ENCODE data around the gene NXN. TPM values are rescaled to one million over a fixed set of nuclear protein-coding genes. Genes with fewer than 3 reads are reported as not detected.
"Not testable (repeated sequence)": the region's sequence is repeated elsewhere in the genome, so short reads cannot be mapped to it uniquely, and the experiment has no call there.

NXN gene
- total RNA-seq, 4 donors from 2014 or later, result 18.9 to 47.2 (median 33.4) TPM

- H3K27ac ChIP-seq, result no peak overlapping the region
- H3K9me3 ChIP-seq, result no peaks in the 10 kb centered on the region
- TF ChIP-seq POLR2AphosphoS5 (IDR thresholded peaks at IDR 0.05), result no peak
- TF ChIP-seq EP300 (IDR thresholded peaks at IDR 0.05), result no peak
- no peak for TF ChIP-seq POLR2A (IDR thresholded peaks at IDR 0.05)
- TF ChIP-seq CTCF (IDR thresholded peaks at IDR 0.05), result no peak
- H3K27me3 ChIP-seq, result no peaks in the 10 kb centered on the region
- no peak for DNase-seq (ENCODE audit: low spot score in 2 of 2)
- peaks cover 11% of the 10 kb centered on the region for H3K4me1 ChIP-seq
- 81% methylated on average over 15 of the region's 15 CpGs for WGBS
- H3K36me3 ChIP-seq, result peaks cover 26% of the 10 kb centered on the region
- no peak overlapping the region for H3K4me3 ChIP-seq
Measured at GRCh38 chr17:796609-797008, 183.0 kb downstream of the NXN start.

DNA sequence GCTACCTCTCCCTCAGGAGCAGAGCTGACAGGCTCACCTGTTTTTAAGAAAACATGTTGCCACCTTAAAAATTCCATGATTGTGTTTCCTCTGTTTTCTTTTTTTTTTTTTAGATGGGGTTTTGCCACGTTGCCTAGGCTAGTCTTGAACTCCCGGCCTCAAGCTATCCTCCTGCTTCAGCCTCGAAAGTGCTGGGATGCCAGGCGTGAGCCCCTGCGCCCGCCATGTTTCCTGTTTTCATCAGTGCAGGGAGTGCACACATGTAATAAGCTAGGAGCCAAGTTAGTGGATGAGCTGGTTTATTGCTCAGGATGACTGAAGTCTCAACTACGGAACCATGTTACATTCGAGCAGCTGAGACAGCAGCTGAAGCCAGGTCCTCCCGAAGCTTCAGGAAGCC lies 183.9 kb downstream of the NXN start:
- peaks cover 16% of the 10 kb centered on the region for H3K4me1 ChIP-seq
- TF ChIP-seq CTCF (IDR thresholded peaks at IDR 0.05) (no peak), EP300 (IDR thresholded peaks at IDR 0.05) (no peak), POLR2A (IDR thresholded peaks at IDR 0.05) (no peak), POLR2AphosphoS5 (IDR thresholded peaks at IDR 0.05) (no peak)
- peaks cover 24% of the 10 kb centered on the region for H3K36me3 ChIP-seq
- 73% methylated on average over 9 of the region's 9 CpGs for WGBS
- H3K4me3 ChIP-seq, result no peak overlapping the region
- no peak overlapping the region for H3K27ac ChIP-seq
- no peak for DNase-seq (ENCODE audit: low spot score in 2 of 2)
- H3K27me3 ChIP-seq, result no peaks in the 10 kb centered on the region
- H3K9me3 ChIP-seq, result no peaks in the 10 kb centered on the region

DNA sequence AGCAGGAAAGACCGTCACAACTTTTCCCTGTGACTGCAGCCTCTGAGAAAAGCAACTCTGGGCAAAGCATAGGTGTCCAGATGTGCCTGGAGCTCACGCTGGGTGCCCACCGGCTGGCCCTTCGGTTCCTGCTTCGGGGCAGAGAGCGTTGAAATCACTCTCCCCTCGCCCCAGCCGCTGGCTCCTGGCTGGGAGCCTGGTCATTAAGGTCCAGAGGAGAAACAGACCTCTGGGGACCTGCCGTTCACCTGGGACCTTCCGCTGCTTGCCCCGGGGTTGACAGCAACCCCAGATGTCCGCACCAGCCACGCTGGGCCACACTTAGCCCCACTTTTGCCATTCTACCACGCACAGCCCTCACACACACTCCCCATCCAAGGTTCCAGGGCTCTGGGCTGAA lies 184.3 kb downstream of the NXN start:
- peak overlapping the region; percentile 51 for H3K27ac ChIP-seq

DNA sequence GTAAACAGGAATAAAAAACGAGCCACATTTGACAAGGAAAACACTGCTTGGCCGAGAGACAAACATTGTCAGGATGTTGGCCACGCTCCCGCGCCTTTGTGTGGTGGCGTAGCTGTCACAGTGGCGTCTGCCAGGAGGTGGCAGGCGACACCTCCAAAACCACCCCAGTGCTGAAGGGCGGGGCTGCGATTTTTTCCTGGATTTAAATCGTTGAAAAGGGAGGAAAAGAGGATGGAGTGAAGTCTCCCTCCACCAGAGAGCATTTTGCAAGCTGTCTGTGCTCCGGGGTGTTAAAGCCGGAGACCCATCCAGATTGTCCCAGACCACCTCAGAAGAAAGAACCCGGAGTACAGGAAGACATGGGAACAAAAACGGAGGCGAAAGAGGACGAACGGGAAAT lies 184.7 kb downstream of the NXN start:
- Histone ChIP-seq H3K27me3 (no peaks in the 10 kb centered on the region), H3K9me3 (no peaks in the 10 kb centered on the region), H3K36me3 (peaks cover 20% of the 10 kb centered on the region), H3K27ac (peak overlapping the region; percentile 51), H3K4me3 (peak overlapping the region; percentile 30), H3K4me1 (peaks cover 19% of the 10 kb centered on the region)
- WGBS, result 4% methylated on average over 18 of the region's 18 CpGs
- DNase-seq (ENCODE audit: low spot score in 2 of 2), result peak; percentile 92 to 94
- TF ChIP-seq EP300 (IDR thresholded peaks at IDR 0.05) (no peak), CTCF (IDR thresholded peaks at IDR 0.05) (peak; percentile 83 to 86), POLR2AphosphoS5 (IDR thresholded peaks at IDR 0.05) (peak in 2 of 3 donors; percentile 59 to 66)

More for the DNA sequence above, 184.3 kb downstream of the NXN start:
- WGBS, result 59% methylated on average over 3 of the region's 14 CpGs
- Histone ChIP-seq H3K4me3 (peak overlapping the region; percentile 30), H3K27me3 (no peaks in the 10 kb centered on the region), H3K9me3 (no peaks in the 10 kb centered on the region), H3K4me1 (peaks cover 17% of the 10 kb centered on the region), H3K36me3 (peaks cover 20% of the 10 kb centered on the region)
- TF ChIP-seq CTCF (IDR thresholded peaks at IDR 0.05), result no peak
- TF ChIP-seq POLR2AphosphoS5 (IDR thresholded peaks at IDR 0.05), result no peak
- TF ChIP-seq EP300 (IDR thresholded peaks at IDR 0.05), result no peak
- TF ChIP-seq POLR2A (IDR thresholded peaks at IDR 0.05), result no peak
- no peak for DNase-seq (ENCODE audit: low spot score in 2 of 2)

DNA sequence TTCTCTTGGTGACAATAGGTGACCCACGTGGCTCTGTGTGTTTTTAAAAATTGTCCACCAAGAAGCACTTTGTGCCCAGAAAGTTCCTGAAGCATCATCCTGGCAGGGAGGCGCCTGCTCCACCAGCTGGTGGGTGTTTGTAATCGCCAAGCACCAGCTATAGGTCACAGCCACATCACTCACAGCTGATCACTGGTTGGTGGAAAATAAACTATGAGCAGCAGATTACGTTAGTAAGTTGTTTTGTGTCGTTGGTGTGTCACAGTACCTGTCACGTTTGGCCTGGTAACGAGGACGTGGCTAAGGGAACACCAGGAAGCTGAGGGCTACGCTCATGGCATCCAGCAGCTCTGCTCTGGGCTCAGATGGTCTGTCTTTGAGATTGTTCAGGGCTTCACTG lies 187.3 kb downstream of the NXN start:
- Histone ChIP-seq H3K4me1 (peaks cover 27% of the 10 kb centered on the region), H3K9me3 (no peaks in the 10 kb centered on the region), H3K4me3 (no peak overlapping the region), H3K36me3 (peaks cover 44% of the 10 kb centered on the region), H3K27ac (no peak overlapping the region), H3K27me3 (no peaks in the 10 kb centered on the region)
- no peak for DNase-seq (ENCODE audit: low spot score in 2 of 2)
- 71% methylated on average over 9 of the region's 9 CpGs for WGBS
- TF ChIP-seq EP300 (IDR thresholded peaks at IDR 0.05) (no peak), POLR2AphosphoS5 (IDR thresholded peaks at IDR 0.05) (no peak)

DNA sequence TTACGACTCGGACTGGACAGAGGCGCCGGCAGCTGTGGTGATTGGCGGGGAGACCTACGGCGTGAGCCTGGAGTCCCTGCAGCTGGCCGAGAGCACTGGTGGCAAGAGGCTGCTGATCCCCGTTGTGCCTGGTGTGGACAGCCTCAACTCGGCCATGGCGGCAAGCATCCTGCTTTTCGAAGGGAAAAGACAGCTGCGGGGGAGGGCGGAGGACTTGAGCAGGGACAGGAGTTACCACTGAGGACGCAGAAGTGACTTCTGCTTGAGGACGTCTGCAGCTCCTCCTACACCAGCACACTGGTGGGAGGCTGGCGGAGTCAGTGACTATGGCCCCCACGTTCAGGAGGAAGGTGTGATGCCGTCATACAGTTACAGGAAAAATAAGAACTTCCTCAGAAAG lies 187.7 kb downstream of the NXN start:
- no peaks in the 10 kb centered on the region for H3K9me3 ChIP-seq
- no peak for DNase-seq (ENCODE audit: low spot score in 2 of 2)
- no peak overlapping the region for H3K27ac ChIP-seq
- H3K4me1 ChIP-seq, result peaks cover 27% of the 10 kb centered on the region
- WGBS, result 90% methylated on average over 13 of the region's 19 CpGs
- H3K36me3 ChIP-seq, result peaks cover 45% of the 10 kb centered on the region
- H3K27me3 ChIP-seq, result no peaks in the 10 kb centered on the region
- TF ChIP-seq POLR2AphosphoS5 (IDR thresholded peaks at IDR 0.05) (no peak), EP300 (IDR thresholded peaks at IDR 0.05) (no peak), POLR2A (IDR thresholded peaks at IDR 0.05) (no peak), CTCF (IDR thresholded peaks at IDR 0.05) (no peak)
- H3K4me3 ChIP-seq, result no peak overlapping the region

DNA sequence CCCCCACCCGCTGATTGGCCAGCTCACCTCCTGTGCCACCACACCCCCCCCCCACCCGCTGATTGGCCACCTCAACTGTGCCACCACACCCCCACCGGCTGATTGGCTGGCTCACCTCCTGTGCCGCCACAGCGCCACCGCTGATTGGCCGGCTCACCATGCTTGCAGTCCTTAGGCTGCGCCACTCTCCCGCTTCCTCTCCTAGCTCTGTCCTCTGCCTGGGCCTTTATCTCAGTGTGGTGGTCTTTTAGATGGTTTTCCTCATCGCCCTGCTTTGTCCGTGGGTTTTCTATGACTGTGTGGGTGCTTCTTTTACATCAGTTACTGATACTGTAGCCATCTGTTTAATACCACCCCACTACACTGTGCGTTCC lies 188.7 kb downstream of the NXN start:
- Histone ChIP-seq H3K36me3 (peaks cover 45% of the 10 kb centered on the region), H3K4me1 (peaks cover 27% of the 10 kb centered on the region)
- not testable (repeated sequence) for H3K27ac ChIP-seq; H3K9me3 ChIP-seq; H3K27me3 ChIP-seq; DNase-seq (ENCODE audit: low spot score in 2 of 2); H3K4me3 ChIP-seq
- 53% methylated on average over 9 of the region's 12 CpGs for WGBS

- H3K27ac ChIP-seq, result peak overlapping the region; percentile 89
- peaks cover 45% of the 10 kb centered on the region for H3K36me3 ChIP-seq
Measured at GRCh38 chr17:789931-790873, 189.4 kb downstream of the NXN start.

More at GRCh38 chr17:789931-790873, 189.4 kb downstream of the NXN start:
- H3K9me3 ChIP-seq; H3K27me3 ChIP-seq; DNase-seq (ENCODE audit: low spot score in 2 of 2): not testable (repeated sequence)
- peak overlapping the region; percentile 11 for H3K4me3 ChIP-seq
- 54% methylated on average over 36 of the region's 38 CpGs for WGBS
- H3K4me1 ChIP-seq, result peaks cover 23% of the 10 kb centered on the region
